Measurements from ENCODE around the gene OR4X2. TPM values are rescaled to one million over a fixed set of nuclear protein-coding genes. Genes with fewer than 3 reads are reported as not detected.

The OR4X2 gene
- total and polyA plus RNA-seq, 2 donors from 2014 or later = not detected

- Histone ChIP-seq H3K36me3 (ENCODE audit: control insufficient read depth in 2 of 3, insufficient read depth in 3 of 3, low read length in 3 of 3) (no peaks in the 10 kb centered on the region), H3K4me1 (ENCODE audit: control insufficient read depth in 2 of 3, insufficient read depth in 2 of 3, low read depth in 1 of 3, low read length in 3 of 3) (no peaks in the 10 kb centered on the region), H3K9ac (ENCODE audit: low read length in 3 of 3) (no peak overlapping the region), H3K4me3 (ENCODE audit: low read length in 3 of 3) (no peak overlapping the region), H3K27ac (ENCODE audit: low read depth in 2 of 2, low read length in 2 of 2) (no peak overlapping the region), H3K27me3 (ENCODE audit: control insufficient read depth, insufficient read depth, low read length) (no peaks in the 10 kb centered on the region), H3K9me3 (ENCODE audit: control insufficient read depth in 2 of 3, insufficient read depth in 1 of 3, low read length in 3 of 3) (peaks cover 0 to 3% (median 0%) of the 10 kb centered on the region in 3 donors)
- intact Hi-C loops (cut with DNase I) = no loop called here
- no peak for DNase-seq
- TF ChIP-seq CTCF (IDR thresholded peaks at IDR 0.05; ENCODE audit: borderline replicate concordance, extremely low read depth, insufficient read depth) = no peak
- FAIRE-seq = no peak
Measured at GRCh38 chr11:48242501-48242900, 2.4 kb upstream of the OR4X2 start.

- Histone ChIP-seq H3K27ac (ENCODE audit: low read depth in 2 of 2, low read length in 2 of 2) (no peak overlapping the region), H3K4me3 (ENCODE audit: low read length in 3 of 3) (no peak overlapping the region), H3K27me3 (ENCODE audit: control insufficient read depth, insufficient read depth, low read length) (no peaks in the 10 kb centered on the region), H3K36me3 (ENCODE audit: control insufficient read depth in 2 of 3, insufficient read depth in 3 of 3, low read length in 3 of 3) (no peaks in the 10 kb centered on the region), H3K9ac (ENCODE audit: low read length in 3 of 3) (no peak overlapping the region), H3K4me1 (ENCODE audit: control insufficient read depth in 2 of 3, insufficient read depth in 2 of 3, low read depth in 1 of 3, low read length in 3 of 3) (no peaks in the 10 kb centered on the region), H3K9me3 (ENCODE audit: control insufficient read depth in 2 of 3, insufficient read depth in 1 of 3, low read length in 3 of 3) (peaks cover 0 to 24% (median 3%) of the 10 kb centered on the region in 3 donors)
- intact Hi-C loops (cut with DNase I) = no loop called here
- FAIRE-seq (no peak), DNase-seq (no peak)
- TF ChIP-seq CTCF (IDR thresholded peaks at IDR 0.05; ENCODE audit: borderline replicate concordance, extremely low read depth, insufficient read depth) = no peak
Measured at GRCh38 chr11:48248902-48249301, 4.0 kb downstream of the OR4X2 start.

- no peak for DNase-seq
- TF ChIP-seq CTCF (IDR thresholded peaks at IDR 0.05; ENCODE audit: borderline replicate concordance, extremely low read depth, insufficient read depth) = no peak
- Histone ChIP-seq H3K9me3 (ENCODE audit: control insufficient read depth in 2 of 3, insufficient read depth in 1 of 3, low read length in 3 of 3) (no peaks in the 10 kb centered on the region), H3K9ac (ENCODE audit: low read length in 3 of 3) (no peak overlapping the region), H3K27ac (ENCODE audit: low read depth in 2 of 2, low read length in 2 of 2) (no peak overlapping the region), H3K4me1 (ENCODE audit: control insufficient read depth in 2 of 3, insufficient read depth in 2 of 3, low read depth in 1 of 3, low read length in 3 of 3) (no peaks in the 10 kb centered on the region), H3K4me3 (ENCODE audit: low read length in 3 of 3) (no peak overlapping the region), H3K27me3 (ENCODE audit: control insufficient read depth, insufficient read depth, low read length) (no peaks in the 10 kb centered on the region), H3K36me3 (ENCODE audit: control insufficient read depth in 2 of 3, insufficient read depth in 3 of 3, low read length in 3 of 3) (no peaks in the 10 kb centered on the region)
- FAIRE-seq = no peak
- intact Hi-C loops (cut with DNase I) = no loop called here
Measured at GRCh38 chr11:48261600-48261999, 16.7 kb downstream of the OR4X2 start.

GRCh38 chr11:48263423-48263911 lies 18.6 kb downstream of the OR4X2 start, which contains the start of gene OR4X1:
Gene OR4X1 (plus strand): TSS chr11:48263861. CDS start chr11:48263861, 0 bp downstream.
- Histone ChIP-seq H3K4me1 (ENCODE audit: control insufficient read depth in 2 of 3, insufficient read depth in 2 of 3, low read depth in 1 of 3, low read length in 3 of 3) (no peaks in the 10 kb centered on the region), H3K36me3 (ENCODE audit: control insufficient read depth in 2 of 3, insufficient read depth in 3 of 3, low read length in 3 of 3) (no peaks in the 10 kb centered on the region), H3K27ac (ENCODE audit: low read depth in 2 of 2, low read length in 2 of 2) (no peak within 1 kb of the TSS), H3K27me3 (ENCODE audit: control insufficient read depth, insufficient read depth, low read length) (no peaks in the 10 kb centered on the region), H3K9ac (ENCODE audit: low read length in 3 of 3) (no peak within 1 kb of the TSS), H3K4me3 (ENCODE audit: low read length in 3 of 3) (no peak within 1 kb of the TSS), H3K9me3 (ENCODE audit: control insufficient read depth in 2 of 3, insufficient read depth in 1 of 3, low read length in 3 of 3) (no peaks in the 10 kb centered on the region)
- no peak for TF ChIP-seq CTCF (IDR thresholded peaks at IDR 0.05; ENCODE audit: borderline replicate concordance, extremely low read depth, insufficient read depth)
- DNase-seq (no peak), FAIRE-seq (no peak)
- intact Hi-C loops (cut with DNase I) = no loop called here

All from kidney (tissue), 14 donors.